HL-60 (cell line): ENCODE measurements around the gene MLLT10.

Experiments
- POLR2AphosphoS5 ChIP-seq: IDR thresholded peaks from 2 replicates; pipeline ENCODE4 v1.6.1; 2012; ENCODE audit warnings: low read depth
- TF ChIP-seq, protein P1 (sequence below): IDR thresholded peaks from one replicate; pipeline ENCODE4 v1.5.1; 2011; ENCODE audit warnings: low read length, control low read depth, inconsistent platforms; ENCODE audit not compliant: insufficient read depth

DNA sequence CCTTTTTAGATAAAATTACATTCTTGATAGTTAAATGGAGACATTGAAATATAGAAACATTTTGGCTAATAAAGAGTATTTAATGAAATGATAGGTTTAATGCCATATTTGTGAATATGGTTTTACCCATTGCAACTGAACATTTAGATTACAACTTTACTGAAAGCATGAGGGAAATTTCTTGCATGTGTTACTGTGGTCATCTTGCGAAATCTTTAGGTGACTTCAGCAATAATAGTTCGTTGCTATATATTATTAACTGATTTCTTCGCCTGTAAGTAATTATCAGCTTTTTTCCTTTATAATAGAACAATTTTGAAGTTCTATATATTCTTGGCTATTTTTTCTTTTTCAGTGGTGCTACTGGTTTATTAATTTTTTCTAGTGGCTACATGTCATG, 83.2 kb downstream of the MLLT10 start:
- TF ChIP-seq, protein P1, sequence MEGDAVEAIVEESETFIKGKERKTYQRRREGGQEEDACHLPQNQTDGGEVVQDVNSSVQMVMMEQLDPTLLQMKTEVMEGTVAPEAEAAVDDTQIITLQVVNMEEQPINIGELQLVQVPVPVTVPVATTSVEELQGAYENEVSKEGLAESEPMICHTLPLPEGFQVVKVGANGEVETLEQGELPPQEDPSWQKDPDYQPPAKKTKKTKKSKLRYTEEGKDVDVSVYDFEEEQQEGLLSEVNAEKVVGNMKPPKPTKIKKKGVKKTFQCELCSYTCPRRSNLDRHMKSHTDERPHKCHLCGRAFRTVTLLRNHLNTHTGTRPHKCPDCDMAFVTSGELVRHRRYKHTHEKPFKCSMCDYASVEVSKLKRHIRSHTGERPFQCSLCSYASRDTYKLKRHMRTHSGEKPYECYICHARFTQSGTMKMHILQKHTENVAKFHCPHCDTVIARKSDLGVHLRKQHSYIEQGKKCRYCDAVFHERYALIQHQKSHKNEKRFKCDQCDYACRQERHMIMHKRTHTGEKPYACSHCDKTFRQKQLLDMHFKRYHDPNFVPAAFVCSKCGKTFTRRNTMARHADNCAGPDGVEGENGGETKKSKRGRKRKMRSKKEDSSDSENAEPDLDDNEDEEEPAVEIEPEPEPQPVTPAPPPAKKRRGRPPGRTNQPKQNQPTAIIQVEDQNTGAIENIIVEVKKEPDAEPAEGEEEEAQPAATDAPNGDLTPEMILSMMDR: no peak
- no peak for TF ChIP-seq POLR2AphosphoS5
